Measurements from ENCODE around the gene MYO3B.

DNA sequence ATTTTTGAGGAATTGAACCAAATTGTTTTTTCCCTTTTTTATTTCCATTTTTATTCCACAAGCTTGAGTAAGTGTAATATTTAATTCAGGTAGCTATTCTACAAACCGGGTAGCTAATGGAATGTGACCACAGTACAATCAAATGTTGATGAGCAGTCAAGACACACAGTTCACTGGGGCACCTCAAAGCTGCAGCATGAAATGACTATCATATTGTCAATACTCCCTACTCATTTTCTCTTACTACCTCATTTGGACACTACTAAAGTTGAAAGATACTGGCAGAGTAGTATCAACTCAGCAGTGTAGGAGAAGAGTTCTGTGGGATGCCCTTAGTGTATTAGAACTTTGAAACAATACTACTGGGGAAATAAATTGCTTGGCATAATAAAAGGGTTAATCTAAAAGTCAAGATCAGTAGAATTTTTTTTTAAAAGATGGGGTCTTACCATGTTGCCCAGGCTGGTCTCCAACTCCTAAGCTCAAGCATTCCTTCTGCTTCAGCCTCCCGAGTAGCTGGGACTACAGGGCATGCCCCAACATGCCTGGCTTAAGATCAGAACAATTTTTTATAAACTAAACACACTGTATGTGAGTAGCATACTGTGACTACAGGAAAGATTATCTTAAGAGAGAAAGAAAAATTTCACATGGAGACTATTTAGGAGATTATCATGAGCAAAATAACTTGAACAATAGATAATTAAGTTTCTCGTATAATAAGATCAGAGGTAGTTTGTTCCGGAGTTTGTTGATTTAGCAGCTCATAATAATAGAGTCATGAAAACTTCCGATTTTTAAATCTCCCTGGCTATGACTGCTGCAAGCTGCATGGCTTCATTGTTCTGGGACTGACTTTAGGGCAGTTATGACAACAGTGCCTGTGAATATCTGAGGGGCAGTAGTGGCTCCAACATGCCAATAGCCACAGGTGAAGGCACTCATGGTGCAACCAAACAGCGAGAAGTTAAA lies 43.7 kb downstream of the MYO3B start:
- TF ChIP-seq, protein P1, sequence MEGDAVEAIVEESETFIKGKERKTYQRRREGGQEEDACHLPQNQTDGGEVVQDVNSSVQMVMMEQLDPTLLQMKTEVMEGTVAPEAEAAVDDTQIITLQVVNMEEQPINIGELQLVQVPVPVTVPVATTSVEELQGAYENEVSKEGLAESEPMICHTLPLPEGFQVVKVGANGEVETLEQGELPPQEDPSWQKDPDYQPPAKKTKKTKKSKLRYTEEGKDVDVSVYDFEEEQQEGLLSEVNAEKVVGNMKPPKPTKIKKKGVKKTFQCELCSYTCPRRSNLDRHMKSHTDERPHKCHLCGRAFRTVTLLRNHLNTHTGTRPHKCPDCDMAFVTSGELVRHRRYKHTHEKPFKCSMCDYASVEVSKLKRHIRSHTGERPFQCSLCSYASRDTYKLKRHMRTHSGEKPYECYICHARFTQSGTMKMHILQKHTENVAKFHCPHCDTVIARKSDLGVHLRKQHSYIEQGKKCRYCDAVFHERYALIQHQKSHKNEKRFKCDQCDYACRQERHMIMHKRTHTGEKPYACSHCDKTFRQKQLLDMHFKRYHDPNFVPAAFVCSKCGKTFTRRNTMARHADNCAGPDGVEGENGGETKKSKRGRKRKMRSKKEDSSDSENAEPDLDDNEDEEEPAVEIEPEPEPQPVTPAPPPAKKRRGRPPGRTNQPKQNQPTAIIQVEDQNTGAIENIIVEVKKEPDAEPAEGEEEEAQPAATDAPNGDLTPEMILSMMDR (IDR thresholded peaks at IDR 0.05), result no peak
- no peak for TF ChIP-seq POLR2A (IDR thresholded peaks at IDR 0.05)

All from uterus (tissue), 2 donors.